GM18505 (cell line): ENCODE data around the gene CORO7.

ENCODE experiments used
- ATAC-seq: cut with Tn5 transposase; IDR thresholded peaks from one replicate; pipeline ENCODE4 v1.9.1; 2021; ENCODE audit not compliant: unreplicated experiment
- POLR2A ChIP-seq: IDR thresholded peaks from 4 replicates; pipeline ENCODE4 v1.6.1; 2011; ENCODE audit warnings: borderline replicate concordance; ENCODE audit not compliant: insufficient read depth, insufficient read length; ENCODE audit errors: extremely low read depth

CORO7 gene

DNA sequence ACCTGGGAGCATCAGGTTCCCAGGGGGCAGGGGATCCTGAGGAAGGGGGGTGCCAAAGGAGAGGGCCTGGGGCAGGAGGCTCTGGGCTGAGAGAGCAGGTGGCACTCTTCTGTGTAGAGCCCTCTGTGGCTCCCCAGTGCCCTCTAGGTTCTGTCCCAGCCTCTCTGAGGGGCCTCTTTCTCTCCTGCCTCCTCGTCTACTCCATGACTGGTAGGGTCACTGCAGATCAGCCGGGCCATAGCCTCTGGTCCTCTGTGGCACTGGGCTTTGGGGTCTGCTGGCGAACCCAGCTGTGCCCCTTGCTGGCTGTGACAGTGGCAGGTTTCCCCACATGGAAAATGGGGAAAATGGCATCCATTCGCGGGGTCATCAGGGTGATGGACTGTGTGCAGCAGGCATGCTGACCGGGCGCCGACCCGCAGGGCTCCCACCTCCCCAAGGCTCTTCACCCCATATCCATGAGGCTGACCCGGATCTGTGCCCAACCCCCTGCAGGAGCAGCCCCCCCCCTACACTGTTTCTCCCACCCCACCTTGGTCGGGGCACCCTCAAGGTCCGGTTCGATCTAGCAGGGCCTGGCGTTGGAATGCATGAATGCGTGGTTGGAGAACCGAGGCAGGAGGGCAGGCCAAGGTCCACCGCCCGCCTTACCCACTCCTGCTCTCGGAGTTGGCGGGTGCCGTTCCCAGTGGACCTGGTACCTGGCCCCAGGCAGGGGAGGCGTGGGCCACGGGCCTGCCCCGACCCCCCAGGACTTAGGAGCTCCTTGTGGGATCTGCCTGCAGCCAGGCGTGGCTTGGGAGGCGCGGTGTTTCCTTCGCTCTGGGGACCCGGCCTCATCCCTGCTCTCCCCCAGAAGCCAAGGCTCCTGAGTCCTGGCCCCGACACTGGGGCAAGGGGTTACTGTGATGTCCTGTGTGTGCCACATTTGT lies 94.0 kb downstream of the CORO7 start:
- no peak for ATAC-seq
- TF ChIP-seq POLR2A, result no peak

DNA sequence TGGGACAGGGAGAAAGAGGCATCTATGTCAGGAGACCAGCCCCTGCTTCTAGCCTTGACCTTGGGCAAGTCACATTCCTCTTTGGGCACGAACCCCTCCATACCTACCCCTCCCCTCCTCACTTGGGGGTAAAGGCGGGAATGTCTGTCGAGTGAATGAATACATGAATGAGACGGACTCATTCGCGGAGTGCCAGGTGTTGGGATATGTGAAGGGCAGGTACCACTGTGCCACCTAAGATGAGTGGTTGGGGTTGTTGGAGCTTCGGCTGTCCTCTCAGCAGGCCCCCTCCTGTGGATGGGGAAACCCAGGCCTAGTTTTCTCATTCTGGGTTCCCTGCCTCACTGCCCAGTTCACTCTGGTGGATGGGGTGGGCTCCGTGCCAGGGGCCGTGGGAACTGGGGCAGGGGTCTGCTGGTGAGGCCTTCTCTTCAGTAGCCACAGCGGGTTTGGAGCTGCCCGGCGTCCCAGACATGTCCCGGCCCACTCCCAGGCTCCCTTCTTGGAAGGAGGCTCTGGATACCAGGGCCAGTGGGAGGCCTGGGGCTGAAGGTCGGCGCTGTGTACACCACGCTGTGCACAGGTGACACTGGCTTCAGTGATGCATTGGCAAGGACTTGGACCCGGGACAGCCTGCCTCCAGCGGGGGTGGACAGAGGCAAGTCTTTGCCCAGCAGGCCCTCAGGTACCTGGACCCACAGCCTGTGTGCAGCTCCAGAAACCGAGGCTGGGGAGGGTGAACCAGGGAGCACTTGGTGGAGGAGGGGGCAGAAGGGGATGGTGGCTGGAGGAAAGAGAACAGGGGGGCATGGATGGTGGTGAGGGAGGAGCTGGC lies 94.9 kb downstream of the CORO7 start:
- no peak for TF ChIP-seq POLR2A
- ATAC-seq, result no peak

DNA sequence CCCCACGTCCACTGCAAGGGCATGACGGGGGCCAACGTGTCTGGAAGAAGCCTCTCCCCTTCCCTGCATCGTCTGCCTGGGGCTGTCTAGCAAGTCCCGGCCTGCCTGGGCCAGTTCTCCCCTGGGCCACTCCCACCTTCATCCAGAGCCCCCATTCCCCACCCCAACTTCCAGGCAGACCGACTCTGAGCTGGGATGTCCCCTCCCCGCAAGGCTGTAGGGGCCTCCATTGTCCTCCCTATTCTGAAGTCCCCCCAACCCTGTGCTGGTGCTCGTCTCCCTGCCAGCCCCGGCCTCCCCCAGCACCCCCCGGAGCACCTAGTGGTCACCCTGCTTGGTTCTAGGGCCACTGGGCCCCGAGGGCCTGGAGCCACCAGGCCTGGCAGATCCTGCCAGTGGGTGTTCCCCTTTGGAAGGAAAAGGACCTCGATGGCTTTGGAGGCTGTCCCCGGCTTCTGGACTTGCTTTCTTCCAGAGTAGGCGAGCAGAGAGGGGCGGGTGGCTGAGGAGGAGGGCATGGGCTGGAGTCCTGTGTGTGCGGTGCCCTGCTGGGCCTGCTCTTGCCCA lies 95.7 kb downstream of the CORO7 start:
- TF ChIP-seq POLR2A, result no peak

GRCh38 chr16:4319454-4320421 lies 96.7 kb downstream of the CORO7 start:
- ATAC-seq, result no peak
- no peak for TF ChIP-seq POLR2A

More for the DNA sequence above, 95.7 kb downstream of the CORO7 start:
- ATAC-seq, result no peak

DNA sequence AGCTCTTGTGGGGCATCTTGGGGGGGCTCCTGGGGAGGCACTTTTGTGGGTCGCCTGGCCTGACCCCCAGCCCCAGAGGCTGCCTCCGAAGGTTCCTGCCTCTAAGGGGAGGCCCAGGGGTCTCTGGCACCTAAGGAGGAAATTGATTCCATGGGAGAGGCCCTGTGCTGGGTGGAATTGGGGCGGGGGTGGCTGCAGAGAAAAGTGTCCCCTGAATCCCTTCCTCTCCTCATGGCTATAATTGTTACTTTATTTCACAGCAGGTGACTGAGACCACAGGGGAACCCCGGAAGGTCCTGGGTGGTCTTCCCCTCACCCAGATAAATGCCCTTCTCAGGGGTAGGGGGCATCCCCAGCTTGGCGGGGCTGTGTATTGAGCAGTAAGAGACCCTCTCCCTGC lies 97.4 kb downstream of the CORO7 start:
- TF ChIP-seq POLR2A, result no peak
- no peak for ATAC-seq

DNA sequence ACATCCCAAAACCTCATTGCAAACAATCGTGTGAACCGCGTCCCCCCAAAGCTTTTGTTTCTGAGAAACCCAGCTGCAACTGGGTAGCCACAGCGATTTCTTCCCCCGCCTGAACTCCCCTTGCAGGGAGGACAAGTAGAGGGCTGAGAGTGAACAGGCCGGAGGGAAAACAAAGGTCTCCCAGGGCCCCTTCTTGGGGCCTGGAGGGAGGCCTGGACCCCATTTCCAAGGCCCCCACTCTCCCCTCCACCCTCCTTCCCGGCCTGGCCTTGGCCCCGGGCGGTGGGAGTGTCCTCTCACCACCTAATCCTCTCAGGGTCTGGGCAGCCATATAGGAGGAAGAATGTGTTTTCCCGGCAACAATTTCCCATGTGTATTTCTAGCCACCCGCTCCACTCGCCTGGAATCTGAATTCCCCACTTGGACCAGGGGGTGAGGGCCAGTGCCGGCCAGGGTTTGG lies 97.9 kb downstream of the CORO7 start:
- no peak for ATAC-seq
- no peak for TF ChIP-seq POLR2A

DNA sequence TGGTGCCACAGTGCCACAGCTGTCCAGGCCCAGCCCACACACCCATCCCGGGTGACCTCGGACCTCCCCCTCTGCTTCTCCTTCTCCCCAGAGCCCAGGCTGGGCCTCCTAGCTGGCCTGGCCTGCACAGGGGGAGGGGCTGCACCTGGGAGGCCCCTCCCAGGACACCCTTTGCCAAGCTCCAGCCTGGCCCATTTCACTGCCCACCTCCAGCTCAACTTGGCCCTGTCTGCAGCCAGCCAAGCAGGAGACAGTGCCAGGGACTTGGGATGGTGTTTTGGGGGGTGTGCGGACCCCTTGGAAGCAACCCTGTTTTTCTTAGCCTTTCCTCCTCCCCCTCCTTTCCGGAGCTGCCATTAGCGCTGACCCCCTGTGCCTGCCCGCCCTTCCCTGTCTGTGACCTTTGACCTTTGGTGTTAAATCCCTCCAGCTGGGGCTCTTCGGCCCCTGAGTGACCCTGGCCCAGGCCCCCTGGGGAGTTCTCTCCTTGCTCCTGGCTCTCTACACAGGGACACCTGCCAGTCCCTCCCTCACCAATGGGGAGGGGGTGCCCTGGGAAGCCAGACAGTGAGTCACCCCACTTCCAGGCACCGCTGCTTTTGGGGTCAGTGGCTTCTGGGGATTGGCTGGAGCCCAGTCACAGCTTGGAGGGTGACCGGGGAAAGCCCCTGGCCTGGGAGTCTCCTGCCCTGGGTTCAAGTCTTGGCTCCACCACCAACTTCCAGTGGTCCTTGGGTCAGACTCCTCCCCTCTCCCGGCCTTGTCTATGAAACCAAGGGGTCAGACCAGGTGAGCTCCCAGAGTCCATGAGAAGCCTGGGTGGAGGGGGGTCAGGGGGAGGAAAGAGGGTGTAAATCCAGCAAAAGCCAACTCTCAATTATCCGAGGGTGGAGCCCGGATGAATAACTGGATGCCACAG lies 98.6 kb downstream of the CORO7 start:
- no peak for ATAC-seq

GRCh38 chr16:4316864-4317531 lies 99.4 kb downstream of the CORO7 start:
- TF ChIP-seq POLR2A, result no peak
- ATAC-seq, result no peak

More for the DNA sequence above, 98.6 kb downstream of the CORO7 start:
- TF ChIP-seq POLR2A, result no peak

DNA sequence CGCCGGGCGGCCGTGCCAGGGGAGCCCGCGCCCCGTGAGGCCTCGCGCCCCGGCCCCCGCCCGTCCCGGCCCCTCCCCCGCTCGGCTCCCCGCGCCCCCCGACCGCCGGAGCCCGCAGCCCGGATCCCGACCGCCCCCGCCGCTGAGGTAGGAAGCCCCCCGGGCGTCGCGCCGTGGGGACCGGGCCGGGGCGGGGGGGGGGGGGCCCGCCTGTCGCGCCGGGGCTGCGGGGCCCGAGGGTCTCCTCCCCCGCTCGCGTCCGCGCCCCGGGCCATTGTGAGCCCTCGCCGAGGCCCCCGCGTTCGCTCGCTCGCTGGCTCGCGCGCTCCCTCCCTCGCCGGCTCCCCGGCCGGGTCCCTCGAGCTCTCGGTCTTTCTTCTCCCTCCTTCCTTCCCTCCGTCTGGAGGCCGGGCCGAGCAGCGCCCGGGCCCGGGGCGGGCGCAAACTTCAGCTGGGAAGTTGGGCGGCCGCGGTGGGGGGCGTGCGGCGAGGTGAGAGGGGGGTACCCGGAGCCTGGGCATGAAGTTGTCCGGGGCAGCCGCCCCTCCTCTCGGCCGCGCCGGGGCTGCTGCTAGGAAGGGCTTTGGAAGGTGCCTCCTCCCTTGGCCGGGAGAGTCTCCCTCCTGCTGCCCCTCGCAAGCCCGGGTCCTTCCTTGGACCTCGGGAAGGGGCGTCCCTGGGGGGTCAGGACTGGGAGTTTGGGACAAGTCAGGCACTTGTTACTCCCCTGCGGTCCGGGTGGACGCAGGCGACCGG lies 100.1 kb downstream of the CORO7 start:
- ATAC-seq, result no peak
- no peak for TF ChIP-seq POLR2A
